Tibial nerve (tissue), 3 donors: ENCODE data around the gene TPM1.

ENCODE experiments used
- CTCF ChIP-seq, 5 experiments: fragments of 200-600 bp in 3 of 5; fragments of 450-650 bp in 2 of 5; sonication (generic) in 3 of 5; IDR thresholded peaks; one replicate each; pipeline ENCODE4 v1.5.1; 2016 to 2019; ENCODE audit warnings: antibody characterized with exemption in 5 of 5, mild to moderate bottlenecking in 3 of 5, moderate library complexity in 2 of 5
- POLR2A ChIP-seq, 2 donors: fragments of 450-650 bp; IDR thresholded peaks; one replicate each; pipeline ENCODE4 v1.6.1; 2017; ENCODE audit warnings: antibody characterized with exemption in 2 of 2, mild to moderate bottlenecking in 2 of 2, moderate library complexity in 2 of 2

- no peak for TF ChIP-seq CTCF (IDR thresholded peaks at IDR 0.05)
- no peak for TF ChIP-seq POLR2A (IDR thresholded peaks at IDR 0.05)
These were observed 20.7 kb downstream of the TPM1 start for GRCh38 chr15:63063164-63063756.
